Epithelial cell of proximal tubule (primary cell): ENCODE results near the gene SHD. TPM values are rescaled to one million over a fixed set of nuclear protein-coding genes. Genes with fewer than 3 reads are reported as not detected.
"Not testable (repeated sequence)": the region's sequence is repeated elsewhere in the genome, so short reads cannot be mapped to it uniquely, and the experiment has no call there.

Experiments
- DNase-seq: peaks from one replicate; pipeline ENCODE4 v3.0.0-alpha.2; 2011; ENCODE audit warnings: low read depth
- H3K4me3 ChIP-seq: 2 replicates; pipeline ENCODE4 v1.5.1; 2011; ENCODE audit warnings: low read depth, mild to moderate bottlenecking, low read length
- CTCF ChIP-seq: conservative IDR thresholded peaks from 2 replicates; pipeline ENCODE4 v1.5.1; 2012; ENCODE audit warnings: low read depth, mild to moderate bottlenecking, low read length
- total RNA-seq: library from RNA; depleted of rRNA; stranded (reverse); fragments of >200 nt; gene quantifications from 2 replicates; pipeline ENCODE4 v1.2.3, GENCODE V29; 2015

The SHD gene
- total RNA-seq, 1 donor from 2014 or later = not detected

GRCh38 chr19:4272894-4273293 is 6.2 kb upstream of the SHD start:
- H3K4me3 ChIP-seq = no peak overlapping the region
- no peak for DNase-seq
- no peak for TF ChIP-seq CTCF

GRCh38 chr19:4274321-4274686 is 4.8 kb upstream of the SHD start:
- DNase-seq, H3K4me3 ChIP-seq: not testable (repeated sequence)

- no peak for DNase-seq
- no peak for TF ChIP-seq CTCF
Observed at GRCh38 chr19:4277191-4277696, 1.8 kb upstream of the SHD start.

GRCh38 chr19:4278010-4278409 is 1.1 kb upstream of the SHD start:
- no peak for TF ChIP-seq CTCF
- no peak overlapping the region for H3K4me3 ChIP-seq
- DNase-seq = no peak

More at GRCh38 chr19:4277191-4277696, 1.8 kb upstream of the SHD start:
- no peak overlapping the region for H3K4me3 ChIP-seq

- no peak for TF ChIP-seq CTCF
- no peak overlapping the region for H3K4me3 ChIP-seq
- no peak for DNase-seq
Observed at GRCh38 chr19:4279267-4279529, 132 bp downstream of the SHD start.

- no peak for TF ChIP-seq CTCF
- no peak overlapping the region for H3K4me3 ChIP-seq
Observed at GRCh38 chr19:4279530-4280422, 710 bp downstream of the SHD start.

GRCh38 chr19:4284176-4284958 is 5.3 kb downstream of the SHD start:
- TF ChIP-seq CTCF = no peak
- no peak for DNase-seq
- H3K4me3 ChIP-seq = no peak overlapping the region

More at GRCh38 chr19:4279530-4280422, 710 bp downstream of the SHD start:
- DNase-seq = no peak
